Thymus (tissue), 11 donors: ENCODE results near the gene PTPN4. TPM values are rescaled to one million over a fixed set of nuclear protein-coding genes. Genes with fewer than 3 reads are reported as not detected.

ENCODE experiments used
- DNase-seq, 9 donors: peaks; one replicate each; pipeline ENCODE4 v3.0.0-alpha.2; 2013; ENCODE audit warnings: low spot score in 9 of 9, low read depth in 6 of 9, missing footprints in 1 of 9
- H3K27ac ChIP-seq, 2 donors: one replicate each; pipeline ENCODE4 v1.5.1; 2013; ENCODE audit warnings: control low read depth in 1 of 2, low read depth in 1 of 2, low read length in 1 of 2, mild to moderate bottlenecking in 1 of 2, moderate library complexity in 1 of 2
- H3K27me3 ChIP-seq, 2 donors: one replicate each; pipeline ENCODE4 v1.5.1; 2013; ENCODE audit warnings: low read length in 1 of 2; ENCODE audit not compliant: control insufficient read depth in 2 of 2, insufficient read depth in 1 of 2
- H3K36me3 ChIP-seq, 2 donors: one replicate each; pipeline ENCODE4 v1.5.1; 2013; ENCODE audit warnings: low read length in 1 of 2, mild to moderate bottlenecking in 1 of 2, moderate library complexity in 1 of 2; ENCODE audit not compliant: control insufficient read depth in 2 of 2, insufficient read depth in 2 of 2
- H3K4me1 ChIP-seq, 2 donors: one replicate each; pipeline ENCODE4 v1.5.1; 2013; ENCODE audit warnings: low read length in 2 of 2; ENCODE audit not compliant: control insufficient read depth in 2 of 2, insufficient read depth in 2 of 2
- H3K4me3 ChIP-seq, 2 donors: one replicate each; pipeline ENCODE4 v1.5.1; 2013; ENCODE audit warnings: low read length in 2 of 2, control low read depth in 1 of 2, mild to moderate bottlenecking in 1 of 2
- H3K9me3 ChIP-seq, 2 donors: one replicate each; pipeline ENCODE4 v1.5.1; 2013; ENCODE audit warnings: low read length in 1 of 2, mild to moderate bottlenecking in 1 of 2; ENCODE audit not compliant: control insufficient read depth in 2 of 2, insufficient read depth in 1 of 2
- WGBS: extraction: QIAGEN DNeasy Blood & Tissue Kit; methylation state at CpG from one replicate; pipeline ENCODE4 v1.1.7; 2013; 5-methylcytosine and 5-hydroxymethylcytosine counted together
- polyA plus RNA-seq: library from polyadenylated mRNA; stranded (reverse); fragments of 200-250 nt; gene quantifications from one replicate; pipeline ENCODE4 v1.2.3, GENCODE V29; 2013
- total RNA-seq: library from RNA; stranded (reverse); fragments of 120-200 nt; gene quantifications from one replicate; pipeline ENCODE4 v1.2.4, GENCODE V29; 2013
- donor health status: healthy.

The PTPN4 gene
- total and polyA plus RNA-seq, 2 donors, result 11.9 to 53.0 TPM

DNA sequence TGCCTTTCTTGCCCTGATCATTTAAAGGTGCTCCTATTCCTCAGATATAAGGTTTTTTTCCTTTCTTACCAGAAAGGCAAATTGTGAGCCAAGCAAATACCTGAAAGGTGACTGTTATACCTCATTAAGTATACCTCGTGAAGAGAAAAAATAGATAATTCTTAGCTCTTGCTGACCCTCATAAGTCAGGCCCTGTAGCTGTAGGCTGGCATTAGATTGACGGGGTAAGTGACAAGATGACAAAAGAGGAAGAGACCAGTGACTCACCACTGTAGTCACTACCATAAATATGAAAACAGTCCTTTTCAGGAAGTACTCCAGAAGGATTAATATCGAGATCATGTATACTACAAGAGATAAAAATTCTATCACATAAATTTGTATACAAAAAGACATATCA, 104.6 kb downstream of the PTPN4 start:
- H3K9me3 ChIP-seq, result no peaks in the 10 kb centered on the region
- H3K27me3 ChIP-seq, result no peaks in the 10 kb centered on the region
- no peaks in the 10 kb centered on the region for H3K4me1 ChIP-seq
- no peak overlapping the region for H3K27ac ChIP-seq
- WGBS, result 86% methylated on average over 3 of the region's 3 CpGs
- no peak for DNase-seq
- H3K4me3 ChIP-seq, result no peak overlapping the region
- peaks cover 0 to 2% of the 10 kb centered on the region in 2 donors for H3K36me3 ChIP-seq

DNA sequence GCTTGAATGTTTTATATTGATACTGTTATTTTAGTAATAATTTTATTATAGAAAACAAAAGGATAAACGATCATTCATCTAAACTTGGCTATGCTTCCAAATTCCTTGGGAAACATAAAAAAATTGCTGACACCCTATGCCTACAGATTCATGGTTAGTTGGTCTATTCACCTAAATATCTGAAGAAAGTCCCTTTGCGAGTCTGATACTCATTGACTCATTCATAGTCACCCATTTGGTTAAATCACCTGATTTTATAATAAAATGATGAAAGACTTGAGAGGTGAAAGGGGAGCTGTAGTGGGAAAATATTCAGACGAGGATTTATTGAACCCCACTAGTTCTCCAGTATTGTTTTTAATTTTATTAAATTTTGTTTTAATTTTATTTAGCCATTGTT, 112.0 kb downstream of the PTPN4 start:
- H3K4me3 ChIP-seq, result no peak overlapping the region
- H3K9me3 ChIP-seq, result no peaks in the 10 kb centered on the region
- H3K4me1 ChIP-seq, result no peaks in the 10 kb centered on the region
- H3K36me3 ChIP-seq, result no peaks in the 10 kb centered on the region
- no peak overlapping the region for H3K27ac ChIP-seq
- no peak for DNase-seq
- no peaks in the 10 kb centered on the region for H3K27me3 ChIP-seq
- 78% methylated on average over 3 of the region's 3 CpGs for WGBS

- Histone ChIP-seq H3K4me1 (no peaks in the 10 kb centered on the region), H3K4me3 (no peak overlapping the region), H3K9me3 (no peaks in the 10 kb centered on the region), H3K27me3 (no peaks in the 10 kb centered on the region), H3K36me3 (no peaks in the 10 kb centered on the region), H3K27ac (no peak overlapping the region)
- DNase-seq, result no peak
- WGBS, result 98% methylated on average over 4 of the region's 4 CpGs
Measured at GRCh38 chr2:119873350-119874315, 113.9 kb downstream of the PTPN4 start.

DNA sequence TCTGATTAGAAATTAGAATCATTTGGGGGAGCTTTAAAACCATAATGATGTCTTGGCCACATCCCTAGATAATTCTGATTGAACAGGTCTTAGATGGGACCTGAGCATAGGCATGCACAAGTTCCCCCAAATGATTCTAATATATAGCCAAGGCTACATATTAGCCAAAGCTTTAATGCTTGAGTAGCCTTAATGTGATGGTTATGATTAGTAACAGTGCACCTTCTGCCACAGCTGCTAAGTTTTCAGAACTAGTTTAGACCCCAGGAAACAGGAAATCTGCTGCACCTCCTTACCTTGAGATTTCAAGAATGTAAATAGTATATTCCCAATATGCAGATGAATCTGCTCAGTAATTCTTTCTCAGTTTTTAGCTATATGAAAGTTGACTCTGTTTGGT, 119.8 kb downstream of the PTPN4 start:
- Histone ChIP-seq H3K4me1 (no peaks in the 10 kb centered on the region), H3K27me3 (no peaks in the 10 kb centered on the region), H3K36me3 (peaks cover 0 to 5% of the 10 kb centered on the region in 2 donors), H3K4me3 (no peak overlapping the region), H3K27ac (no peak overlapping the region), H3K9me3 (no peaks in the 10 kb centered on the region)
- DNase-seq, result no peak

DNA sequence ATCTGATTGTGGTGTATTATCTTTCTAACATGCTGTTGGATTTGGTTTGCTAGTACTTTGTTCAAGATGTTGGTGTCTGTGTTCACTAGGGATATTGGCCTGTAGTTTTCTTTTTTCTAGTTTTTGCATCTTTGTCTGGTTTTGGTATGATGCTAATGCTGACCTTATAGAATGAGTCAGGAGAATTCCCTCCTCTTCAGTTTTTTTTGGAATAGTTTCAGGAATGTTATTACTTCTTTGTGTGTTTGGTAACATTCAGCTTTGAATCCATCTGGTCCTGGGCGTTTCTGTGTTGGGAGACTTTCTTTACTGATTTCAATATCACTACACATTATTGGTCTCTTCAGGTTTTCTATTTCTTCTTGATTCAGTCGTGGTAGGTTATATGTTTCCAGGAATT, 129.0 kb downstream of the PTPN4 start:
- Histone ChIP-seq H3K9me3 (peaks cover 0 to 3% of the 10 kb centered on the region in 2 donors), H3K27me3 (no peaks in the 10 kb centered on the region), H3K4me3 (no peak overlapping the region), H3K4me1 (no peaks in the 10 kb centered on the region), H3K27ac (no peak overlapping the region), H3K36me3 (peaks cover 0 to 14% of the 10 kb centered on the region in 2 donors)
- 99% methylated on average over 2 of the region's 2 CpGs for WGBS
- no peak for DNase-seq

DNA sequence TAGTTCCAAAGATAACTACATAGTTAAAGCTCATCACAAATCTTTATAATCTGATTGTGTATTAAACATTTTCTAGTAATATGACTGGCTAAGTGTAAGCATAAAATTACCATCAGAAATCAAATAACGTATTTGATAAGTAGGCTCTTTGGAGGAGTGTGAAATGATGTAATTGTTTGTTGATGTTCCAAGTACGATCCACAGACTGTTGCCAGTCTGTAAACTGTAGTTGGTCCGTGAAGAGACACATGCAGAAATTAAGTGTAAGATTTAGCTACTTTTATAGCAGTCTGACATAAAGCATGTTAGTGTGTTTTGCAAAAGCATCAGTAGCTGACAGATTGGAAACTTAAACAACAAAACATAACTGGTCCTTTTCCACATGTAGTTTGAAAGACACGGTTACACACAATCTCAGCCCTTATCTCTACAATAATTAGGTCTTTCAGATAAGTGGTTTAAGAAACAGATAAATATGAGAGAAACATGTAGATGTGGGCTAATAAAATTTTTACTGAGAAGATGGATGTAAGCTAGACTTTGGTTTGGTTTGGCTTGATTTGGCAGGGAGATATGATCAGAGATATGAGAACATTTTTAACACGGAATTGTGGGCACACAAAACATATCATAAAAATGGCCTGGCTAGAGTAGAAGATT, 138.1 kb downstream of the PTPN4 start:
- Histone ChIP-seq H3K4me1 (no peaks in the 10 kb centered on the region), H3K4me3 (no peak overlapping the region), H3K9me3 (no peaks in the 10 kb centered on the region), H3K36me3 (peaks cover 7 to 22% of the 10 kb centered on the region in 2 donors), H3K27ac (no peak overlapping the region), H3K27me3 (no peaks in the 10 kb centered on the region)
- no peak for DNase-seq
- 98% methylated on average over 5 of the region's 5 CpGs for WGBS

- H3K27ac ChIP-seq, result no peak overlapping the region
- H3K36me3 ChIP-seq, result peaks cover 16 to 23% of the 10 kb centered on the region in 2 donors
- no peak overlapping the region for H3K4me3 ChIP-seq
- DNase-seq, result no peak
- WGBS, result over 99% methylated on average over 2 of the region's 2 CpGs
- H3K4me1 ChIP-seq, result no peaks in the 10 kb centered on the region
- no peaks in the 10 kb centered on the region for H3K27me3 ChIP-seq
- peaks cover 3 to 6% of the 10 kb centered on the region in 2 donors for H3K9me3 ChIP-seq
Measured at GRCh38 chr2:119901013-119901412, 141.3 kb downstream of the PTPN4 start.

GRCh38 chr2:119910566-119910965, 150.8 kb downstream of the PTPN4 start:
- no peak overlapping the region for H3K27ac ChIP-seq
- no peak for DNase-seq
- peaks cover 3 to 8% of the 10 kb centered on the region in 2 donors for H3K36me3 ChIP-seq
- no peaks in the 10 kb centered on the region for H3K27me3 ChIP-seq
- no peaks in the 10 kb centered on the region for H3K9me3 ChIP-seq
- no peaks in the 10 kb centered on the region for H3K4me1 ChIP-seq
- 99% methylated on average over 2 of the region's 2 CpGs for WGBS
- no peak overlapping the region for H3K4me3 ChIP-seq

DNA sequence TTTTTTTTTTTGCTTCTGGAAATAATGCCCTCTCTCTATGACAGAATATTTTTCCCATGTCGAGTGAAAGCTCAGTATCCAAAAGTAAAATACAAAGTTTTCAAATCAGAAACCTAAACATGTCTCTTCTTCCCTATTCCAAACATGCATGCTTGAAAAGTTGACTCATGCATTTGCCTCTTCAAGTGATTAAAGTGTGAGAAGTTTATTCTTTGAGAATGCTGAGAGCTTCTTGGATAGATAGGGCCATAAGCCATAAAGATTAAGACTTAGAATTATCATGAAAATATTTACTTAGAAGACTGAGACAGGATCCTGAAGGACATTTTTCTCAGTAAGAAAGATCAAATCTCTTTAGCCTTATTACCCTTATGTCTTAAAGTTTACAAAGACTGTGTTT, 154.5 kb downstream of the PTPN4 start:
- Histone ChIP-seq H3K36me3 (peaks cover 0 to 3% of the 10 kb centered on the region in 2 donors), H3K9me3 (no peaks in the 10 kb centered on the region), H3K27ac (no peak overlapping the region), H3K4me1 (no peaks in the 10 kb centered on the region), H3K27me3 (no peaks in the 10 kb centered on the region), H3K4me3 (no peak overlapping the region)
- 55% methylated on average over 1 of the region's 1 CpG for WGBS
- DNase-seq, result no peak
